PFSK-1 (cell line): ENCODE results near the gene ACSL6.

ENCODE experiments used
- FOXP2 ChIP-seq: optimal IDR thresholded peaks from 2 replicates; pipeline ENCODE3; 2011; ENCODE audit warnings: borderline replicate concordance, control low read depth, inconsistent platforms; ENCODE audit not compliant: insufficient read depth; ENCODE audit errors: extremely low read length, extremely low read depth
- POLR2AphosphoS5 ChIP-seq: IDR thresholded peaks from 2 replicates; pipeline ENCODE4 v1.6.1; 2012; ENCODE audit warnings: low read depth, mild to moderate bottlenecking, control low read depth, low read length, moderate library complexity
- SIN3A ChIP-seq: IDR thresholded peaks from 2 replicates; pipeline ENCODE4 v1.6.1; 2012; ENCODE audit warnings: mild to moderate bottlenecking, low read length, moderate library complexity, borderline replicate concordance; ENCODE audit not compliant: insufficient read depth
- TAF1 ChIP-seq: IDR thresholded peaks from 2 replicates; pipeline ENCODE4 v1.6.1; 2012; ENCODE audit warnings: low read length, control low read depth, borderline replicate concordance; ENCODE audit not compliant: insufficient read depth
- TF ChIP-seq, protein P1 (sequence below), 2 experiments: IDR thresholded peaks; 2 replicates each; pipeline versions ENCODE4 v1.6.1 to v1.8.0; 2011 to 2012; ENCODE audit warnings: low read depth in 2 of 2, low read length in 2 of 2, control low read depth in 1 of 2, inconsistent platforms in 1 of 2, mild to moderate bottlenecking in 1 of 2, moderate library complexity in 1 of 2; ENCODE audit not compliant: insufficient read depth in 1 of 2

DNA sequence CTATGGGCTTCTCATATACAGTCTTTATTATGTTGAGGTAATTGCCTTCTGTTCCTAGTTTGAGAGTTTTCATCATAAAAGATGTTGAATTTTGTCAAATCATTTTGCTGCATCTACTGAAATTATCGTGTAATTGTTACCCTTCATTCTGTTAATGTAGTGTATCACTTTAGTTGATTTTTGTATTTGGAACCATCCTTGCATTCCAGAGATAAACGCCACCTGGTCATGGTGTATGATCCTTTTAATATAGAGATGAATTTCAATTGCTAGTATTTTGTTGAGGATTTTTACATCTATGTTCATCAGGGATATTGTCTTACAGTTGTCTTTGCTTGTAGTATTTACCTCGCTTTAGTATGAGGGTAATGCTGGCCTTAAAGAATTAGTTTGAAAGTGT is 85.3 kb downstream of the ACSL6 start:
- TF ChIP-seq TAF1 (no peak), POLR2AphosphoS5 (no peak), FOXP2 (no peak), SIN3A (no peak)
- TF ChIP-seq, protein P1, sequence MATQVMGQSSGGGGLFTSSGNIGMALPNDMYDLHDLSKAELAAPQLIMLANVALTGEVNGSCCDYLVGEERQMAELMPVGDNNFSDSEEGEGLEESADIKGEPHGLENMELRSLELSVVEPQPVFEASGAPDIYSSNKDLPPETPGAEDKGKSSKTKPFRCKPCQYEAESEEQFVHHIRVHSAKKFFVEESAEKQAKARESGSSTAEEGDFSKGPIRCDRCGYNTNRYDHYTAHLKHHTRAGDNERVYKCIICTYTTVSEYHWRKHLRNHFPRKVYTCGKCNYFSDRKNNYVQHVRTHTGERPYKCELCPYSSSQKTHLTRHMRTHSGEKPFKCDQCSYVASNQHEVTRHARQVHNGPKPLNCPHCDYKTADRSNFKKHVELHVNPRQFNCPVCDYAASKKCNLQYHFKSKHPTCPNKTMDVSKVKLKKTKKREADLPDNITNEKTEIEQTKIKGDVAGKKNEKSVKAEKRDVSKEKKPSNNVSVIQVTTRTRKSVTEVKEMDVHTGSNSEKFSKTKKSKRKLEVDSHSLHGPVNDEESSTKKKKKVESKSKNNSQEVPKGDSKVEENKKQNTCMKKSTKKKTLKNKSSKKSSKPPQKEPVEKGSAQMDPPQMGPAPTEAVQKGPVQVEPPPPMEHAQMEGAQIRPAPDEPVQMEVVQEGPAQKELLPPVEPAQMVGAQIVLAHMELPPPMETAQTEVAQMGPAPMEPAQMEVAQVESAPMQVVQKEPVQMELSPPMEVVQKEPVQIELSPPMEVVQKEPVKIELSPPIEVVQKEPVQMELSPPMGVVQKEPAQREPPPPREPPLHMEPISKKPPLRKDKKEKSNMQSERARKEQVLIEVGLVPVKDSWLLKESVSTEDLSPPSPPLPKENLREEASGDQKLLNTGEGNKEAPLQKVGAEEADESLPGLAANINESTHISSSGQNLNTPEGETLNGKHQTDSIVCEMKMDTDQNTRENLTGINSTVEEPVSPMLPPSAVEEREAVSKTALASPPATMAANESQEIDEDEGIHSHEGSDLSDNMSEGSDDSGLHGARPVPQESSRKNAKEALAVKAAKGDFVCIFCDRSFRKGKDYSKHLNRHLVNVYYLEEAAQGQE (IDR thresholded peaks at IDR 0.05; ENCODE audit: insufficient read depth in 1 of 2, low read depth in 2 of 2, low read length in 2 of 2), result no peak
